ENCODE data around the gene OR6S1. TPM values are rescaled to one million over a fixed set of nuclear protein-coding genes. Genes with fewer than 3 reads are reported as not detected.
A peak's percentile ranks its signal among the peaks of the same experiment; 100 is the strongest.

Gene OR6S1
- total and polyA plus RNA-seq, 11 donors = not detected

DNA sequence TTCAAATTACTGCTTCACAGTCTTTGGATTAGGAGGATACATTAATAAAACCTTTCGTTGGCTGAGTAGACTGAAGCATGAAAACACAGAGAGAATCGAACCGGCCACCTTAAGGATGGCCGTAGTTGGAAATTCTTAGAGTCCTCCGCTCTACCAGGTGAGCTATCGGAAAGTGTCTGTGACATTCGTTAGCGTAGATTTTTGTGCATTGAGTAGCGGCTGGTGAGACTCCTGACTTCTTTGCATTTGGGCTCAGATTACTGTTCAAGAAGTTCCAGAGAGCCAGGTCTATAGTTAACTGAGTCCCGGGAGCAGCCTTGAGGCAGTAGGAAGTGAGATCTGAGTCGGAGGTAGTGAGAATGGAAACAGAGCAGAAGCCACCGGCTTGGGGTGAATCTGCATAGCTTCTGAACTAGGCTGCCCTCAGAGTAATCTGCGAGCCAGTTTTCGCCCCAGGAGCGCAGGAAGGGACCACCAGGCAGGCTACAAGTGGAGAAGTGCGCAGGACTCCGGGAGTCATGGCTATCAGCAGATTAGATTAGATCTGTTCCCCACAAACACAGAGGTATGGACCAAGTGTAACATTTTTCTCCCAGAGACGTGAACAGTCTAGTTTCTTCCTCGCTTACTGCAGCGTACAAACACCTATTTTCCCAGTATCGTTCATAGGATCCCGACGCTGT is 11.0 kb downstream of the OR6S1 start:
- Histone ChIP-seq H3K9me3 (no peaks in the 10 kb centered on the region), H3K4me1 (peaks cover 0 to 46% (median 21%) of the 10 kb centered on the region in 12 donors), H3K4me3 (peak overlapping the region in 10 of 12 donors; percentile 14 to 48 (median 35)), H3K27ac (no peak overlapping the region), H3K36me3 (no peaks in the 10 kb centered on the region), H3K27me3 (peaks cover 0 to 77% (median 8%) of the 10 kb centered on the region in 9 donors)
- 3 to 6% (median 4%) methylated on average over 23 of the region's 23 CpGs for WGBS, 4 donors
- peak in 1 of 4 donors; percentile 12 for ATAC-seq
- intact Hi-C loops (cut with DNase I) = loop anchor here in 3 of 10 donors (5.0 kb wide), 1 partner anchor 52 kb away; the partner anchor contains the start of gene RNASE4 (in 3 of the 3)
- TF ChIP-seq POLR2A (IDR thresholded peaks at IDR 0.05) (no peak), CTCF (IDR thresholded peaks at IDR 0.05) (no peak)
- no peak for DNase-seq

DNA sequence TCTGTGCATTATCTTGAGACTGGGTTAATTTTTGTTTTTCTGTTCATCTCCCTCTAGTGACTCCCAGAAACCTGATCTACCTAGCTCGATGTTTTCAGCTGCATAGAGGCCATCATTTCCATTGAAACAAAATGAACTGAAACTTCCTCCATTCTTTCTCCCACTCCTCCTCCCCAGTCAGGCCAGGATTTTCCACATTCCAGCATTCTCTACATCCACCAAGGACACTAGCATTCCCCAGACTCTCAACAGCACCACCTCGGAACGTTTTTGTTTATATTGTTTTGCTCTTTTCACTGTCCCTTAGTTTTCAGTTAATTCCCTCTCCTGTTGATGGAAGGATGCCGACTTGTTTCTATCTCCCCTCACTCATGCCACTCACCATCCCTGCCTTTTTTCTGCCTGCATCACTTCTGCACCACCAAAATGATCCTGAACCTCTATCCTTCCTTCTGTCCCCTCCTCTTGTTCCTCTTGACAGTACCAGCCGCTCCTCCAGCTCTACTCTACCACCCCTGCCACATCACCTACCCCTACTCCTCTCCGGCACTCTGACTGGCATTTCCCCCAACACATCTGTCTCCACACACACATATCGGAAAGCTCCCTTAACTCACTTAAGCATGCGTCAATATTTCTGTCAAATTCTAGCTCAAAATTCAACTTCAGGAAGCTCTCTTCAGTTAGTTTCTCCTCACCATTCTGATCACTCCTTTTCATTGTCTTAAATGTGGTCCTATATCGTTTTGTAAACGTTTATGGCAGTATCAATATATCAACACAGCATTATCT is 13.2 kb downstream of the OR6S1 start:
- ATAC-seq (no peak), DNase-seq (no peak)
- Histone ChIP-seq H3K36me3 (no peaks in the 10 kb centered on the region), H3K9me3 (peaks cover 0 to 6% (median 0%) of the 10 kb centered on the region in 12 donors), H3K4me3 (no peak overlapping the region), H3K4me1 (peaks cover 0 to 61% (median 22%) of the 10 kb centered on the region in 12 donors), H3K27me3 (peaks cover 0 to 67% (median 2%) of the 10 kb centered on the region in 9 donors), H3K27ac (no peak overlapping the region)
- intact Hi-C loops (cut with DNase I) = loop anchor here in 4 of 10 donors (5.0 kb wide), 1 partner anchor 54 kb away; the partner anchor contains the start of gene RNASE4 (in 4 of the 4)
- 41 to 54% (median 49%) methylated on average over 10 of the region's 10 CpGs for WGBS, 4 donors
- TF ChIP-seq CTCF (IDR thresholded peaks at IDR 0.05) (no peak), POLR2A (IDR thresholded peaks at IDR 0.05) (no peak)

GRCh38 chr14:20627346-20628027 is 14.0 kb downstream of the OR6S1 start:
- H3K4me1 ChIP-seq = peaks cover 0 to 61% (median 25%) of the 10 kb centered on the region in 12 donors
- DNase-seq (no peak), ATAC-seq (no peak)
- no peak for TF ChIP-seq CTCF (IDR thresholded peaks at IDR 0.05)
- no peak for TF ChIP-seq POLR2A (IDR thresholded peaks at IDR 0.05)
- WGBS, 4 donors = 67 to 81% (median 74%) methylated on average over 5 of the region's 5 CpGs
- H3K9me3 ChIP-seq = peaks cover 0 to 6% (median 0%) of the 10 kb centered on the region in 12 donors
- H3K27me3 ChIP-seq = peaks cover 0 to 60% (median 2%) of the 10 kb centered on the region in 9 donors
- H3K27ac ChIP-seq = no peak overlapping the region
- H3K4me3 ChIP-seq = no peak overlapping the region
- H3K36me3 ChIP-seq = no peaks in the 10 kb centered on the region
- intact Hi-C loops (cut with DNase I) = loop anchor here in 4 of 10 donors (5.0 kb wide), 1 partner anchor 55 kb away; the partner anchor contains the start of gene RNASE4 (in 4 of the 4)

All from heart left ventricle (tissue), 16 donors.